ENCODE results near the gene FGFR4.

The FGFR4 gene

GRCh38 chr5:177085985-177086653, 596 bp upstream of the FGFR4 start:
- DNase-seq: no peak

GRCh38 chr5:177087398-177088005, 787 bp downstream of the FGFR4 start:
- no peak for DNase-seq

- no peak for DNase-seq
Measured at GRCh38 chr5:177089127-177089526, 2.4 kb downstream of the FGFR4 start.

- no peak for DNase-seq
Measured at GRCh38 chr5:177089825-177090641, 3.3 kb downstream of the FGFR4 start.

GRCh38 chr5:177090813-177091212, 4.1 kb downstream of the FGFR4 start:
- no peak for DNase-seq

- DNase-seq: no peak
Measured at GRCh38 chr5:177091232-177091631, 4.5 kb downstream of the FGFR4 start.

GRCh38 chr5:177092178-177093081, 5.7 kb downstream of the FGFR4 start:
- DNase-seq: no peak

GRCh38 chr5:177093082-177093712, 6.5 kb downstream of the FGFR4 start:
- DNase-seq: no peak

GRCh38 chr5:177093803-177094202, 7.1 kb downstream of the FGFR4 start:
- no peak for DNase-seq

- DNase-seq: no peak
Measured at GRCh38 chr5:177094224-177095087, 7.7 kb downstream of the FGFR4 start.

- no peak for DNase-seq
Measured at GRCh38 chr5:177095088-177095669, 8.5 kb downstream of the FGFR4 start.

- no peak for DNase-seq
Measured at GRCh38 chr5:177096162-177097015, 9.7 kb downstream of the FGFR4 start.

- no peak for DNase-seq
Measured at GRCh38 chr5:177097016-177097985, 10.6 kb downstream of the FGFR4 start.

GRCh38 chr5:177098120-177098469, 11.4 kb downstream of the FGFR4 start:
- no peak for DNase-seq

- DNase-seq: no peak
Measured at GRCh38 chr5:177098470-177099141, 11.9 kb downstream of the FGFR4 start.

GRCh38 chr5:177099422-177100093, 12.8 kb downstream of the FGFR4 start:
- no peak for DNase-seq

GRCh38 chr5:177100714-177101121, 14.0 kb downstream of the FGFR4 start:
- no peak for DNase-seq
